ENCODE measurements around the gene EPG5. TPM values are rescaled to one million over a fixed set of nuclear protein-coding genes. Genes with fewer than 3 reads are reported as not detected.
"Not testable (repeated sequence)": the region's sequence is repeated elsewhere in the genome, so short reads cannot be mapped to it uniquely, and the experiment has no call there.

EPG5 gene
- 21.9 and 44.0 TPM in 2 replicates for total RNA-seq

GRCh38 chr18:45967007-45967706 is at the start of gene EPG5:
EPG5 (minus strand) TSS chr18:45967329; CDS start chr18:45967239, 90 bp downstream.
- peak; percentile 92 for DNase-seq (ENCODE audit: low read depth)

GRCh38 chr18:46013484-46014189 is 46.5 kb upstream of the EPG5 start:
- no peak for DNase-seq (ENCODE audit: low read depth)

GRCh38 chr18:46010676-46011075 is 43.5 kb upstream of the EPG5 start:
- DNase-seq (ENCODE audit: low read depth), result no peak

- no peak for DNase-seq (ENCODE audit: low read depth)
Measured at GRCh38 chr18:46010050-46010449, 42.9 kb upstream of the EPG5 start.

GRCh38 chr18:46009125-46009840 is 42.2 kb upstream of the EPG5 start:
- DNase-seq (ENCODE audit: low read depth), result no peak

GRCh38 chr18:46008531-46008930 is 41.4 kb upstream of the EPG5 start:
- DNase-seq (ENCODE audit: low read depth), result no peak

GRCh38 chr18:46007165-46007564 is 40.0 kb upstream of the EPG5 start:
- no peak for DNase-seq (ENCODE audit: low read depth)

GRCh38 chr18:46002934-46003333 is 35.8 kb upstream of the EPG5 start:
- no peak for DNase-seq (ENCODE audit: low read depth)

GRCh38 chr18:46001892-46002291 is 34.8 kb upstream of the EPG5 start:
- DNase-seq (ENCODE audit: low read depth), result no peak

- no peak for DNase-seq (ENCODE audit: low read depth)
Measured at GRCh38 chr18:46001074-46001473, 33.9 kb upstream of the EPG5 start.

GRCh38 chr18:45999536-45999935 is 32.4 kb upstream of the EPG5 start:
- DNase-seq (ENCODE audit: low read depth), result no peak

- DNase-seq (ENCODE audit: low read depth), result no peak
Measured at GRCh38 chr18:45998244-45998643, 31.1 kb upstream of the EPG5 start.

- no peak for DNase-seq (ENCODE audit: low read depth)
Measured at GRCh38 chr18:45997700-45998151, 30.6 kb upstream of the EPG5 start.

GRCh38 chr18:45995461-45995860 is 28.3 kb upstream of the EPG5 start:
- no peak for DNase-seq (ENCODE audit: low read depth)

GRCh38 chr18:45993438-45993837 is 26.3 kb upstream of the EPG5 start:
- DNase-seq (ENCODE audit: low read depth), result peak; percentile 59

- DNase-seq (ENCODE audit: low read depth), result not testable (repeated sequence)
Measured at GRCh38 chr18:45992527-45992926, 25.4 kb upstream of the EPG5 start.

- DNase-seq (ENCODE audit: low read depth), result no peak
Measured at GRCh38 chr18:45991788-45992187, 24.7 kb upstream of the EPG5 start.

GRCh38 chr18:45984546-45985235 is 17.6 kb upstream of the EPG5 start:
- no peak for DNase-seq (ENCODE audit: low read depth)

- no peak for DNase-seq (ENCODE audit: low read depth)
Measured at GRCh38 chr18:45981821-45982220, 14.7 kb upstream of the EPG5 start.

- no peak for DNase-seq (ENCODE audit: low read depth)
Measured at GRCh38 chr18:45980229-45980628, 13.1 kb upstream of the EPG5 start.

- peak; percentile 54 for DNase-seq (ENCODE audit: low read depth)
Measured at GRCh38 chr18:45978084-45978483, 11.0 kb upstream of the EPG5 start.

- no peak for DNase-seq (ENCODE audit: low read depth)
Measured at GRCh38 chr18:45976974-45977373, 9.8 kb upstream of the EPG5 start.

Measured in renal cortical epithelial cell (primary cell).